Activated CD8-positive, alpha-beta memory T cell treated with anti-CD3 and anti-CD28 coated beads, Interleukin-2, amount 50 U/mL, for 1 hour (primary cell): ENCODE results near the gene ZNF850.

Source experiments
- DNase-seq: peaks from one replicate; pipeline ENCODE4 v3.0.0-alpha.2; 2020; ENCODE audit errors: extremely low read depth

Gene ZNF850

GRCh38 chr19:36688058-36688457 lies 84.5 kb downstream of the ZNF850 start:
- no peak for DNase-seq

- DNase-seq = peak; percentile 96
Observed at GRCh38 chr19:36687214-36688056, 85.2 kb downstream of the ZNF850 start, which contains the start of gene ZNF567. Gene ZNF567 (plus strand): TSS chr19:36687612. CDS start chr19:36694868, 7,256 bp downstream.

- DNase-seq = no peak
Observed at GRCh38 chr19:36686365-36687213, 86.0 kb downstream of the ZNF850 start.

GRCh38 chr19:36685835-36686234 lies 86.8 kb downstream of the ZNF850 start:
- no peak for DNase-seq

GRCh38 chr19:36679455-36679854 lies 93.2 kb downstream of the ZNF850 start:
- DNase-seq = no peak

GRCh38 chr19:36674201-36674600 lies 98.4 kb downstream of the ZNF850 start:
- no peak for DNase-seq

GRCh38 chr19:36672368-36672767 lies 100.2 kb downstream of the ZNF850 start:
- DNase-seq = no peak

- no peak for DNase-seq
Observed at GRCh38 chr19:36668646-36669045, 104.0 kb downstream of the ZNF850 start.

GRCh38 chr19:36665832-36666231 lies 106.8 kb downstream of the ZNF850 start:
- no peak for DNase-seq
